Measurements from ENCODE around the gene LRIT2. TPM values are rescaled to one million over a fixed set of nuclear protein-coding genes. Genes with fewer than 3 reads are reported as not detected.

Gene LRIT2
- total RNA-seq, 2 experiments from 2014 or later: not detected

DNA sequence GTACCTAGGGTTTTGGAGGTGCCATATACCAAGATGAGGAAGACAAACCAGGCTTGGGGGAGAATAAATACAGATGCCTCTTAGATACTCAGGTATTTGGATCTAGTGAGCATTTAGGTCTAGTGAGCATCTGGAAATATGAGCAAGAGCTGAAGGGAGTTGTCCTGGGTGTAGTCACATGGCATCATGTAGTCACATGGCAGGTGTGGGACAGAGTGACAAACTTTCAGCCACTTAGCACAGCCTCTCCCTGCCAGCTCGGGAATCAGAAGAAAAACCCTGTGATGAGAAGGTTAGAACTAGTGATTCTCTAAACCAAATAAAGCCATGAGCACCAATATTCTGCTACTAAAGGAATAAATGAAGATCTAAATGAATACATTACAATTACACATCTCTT lies 43.8 kb upstream of the LRIT2 start:
- Histone ChIP-seq H3K79me2 (ENCODE audit: insufficient read depth, low read depth, low read length) (no peaks in the 10 kb centered on the region), H3K9me3 (ENCODE audit: low read length) (no peaks in the 10 kb centered on the region), H3K4me3 (ENCODE audit: low read depth, low read length, poor library complexity, severe bottlenecking) (no peak overlapping the region), H3K4me2 (ENCODE audit: low read length) (no peak overlapping the region), H3K9me2 (ENCODE audit: insufficient read depth, low read length) (no peaks in the 10 kb centered on the region), H3K27ac (ENCODE audit: low read depth, low read length, poor library complexity, severe bottlenecking) (no peak overlapping the region), H4K20me1 (ENCODE audit: insufficient read depth, low read length) (no peaks in the 10 kb centered on the region), H3K4me1 (ENCODE audit: insufficient read depth, low read length, poor library complexity, severe bottlenecking) (no peaks in the 10 kb centered on the region), H3K36me3 (ENCODE audit: insufficient read depth, low read length) (no peaks in the 10 kb centered on the region), H2AFZ (ENCODE audit: low read length) (no peak overlapping the region)
- POLR2A ChIA-PET: no interaction called here
- DNase-seq (ENCODE audit: low spot score): no peak
- TF ChIP-seq, protein P1, sequence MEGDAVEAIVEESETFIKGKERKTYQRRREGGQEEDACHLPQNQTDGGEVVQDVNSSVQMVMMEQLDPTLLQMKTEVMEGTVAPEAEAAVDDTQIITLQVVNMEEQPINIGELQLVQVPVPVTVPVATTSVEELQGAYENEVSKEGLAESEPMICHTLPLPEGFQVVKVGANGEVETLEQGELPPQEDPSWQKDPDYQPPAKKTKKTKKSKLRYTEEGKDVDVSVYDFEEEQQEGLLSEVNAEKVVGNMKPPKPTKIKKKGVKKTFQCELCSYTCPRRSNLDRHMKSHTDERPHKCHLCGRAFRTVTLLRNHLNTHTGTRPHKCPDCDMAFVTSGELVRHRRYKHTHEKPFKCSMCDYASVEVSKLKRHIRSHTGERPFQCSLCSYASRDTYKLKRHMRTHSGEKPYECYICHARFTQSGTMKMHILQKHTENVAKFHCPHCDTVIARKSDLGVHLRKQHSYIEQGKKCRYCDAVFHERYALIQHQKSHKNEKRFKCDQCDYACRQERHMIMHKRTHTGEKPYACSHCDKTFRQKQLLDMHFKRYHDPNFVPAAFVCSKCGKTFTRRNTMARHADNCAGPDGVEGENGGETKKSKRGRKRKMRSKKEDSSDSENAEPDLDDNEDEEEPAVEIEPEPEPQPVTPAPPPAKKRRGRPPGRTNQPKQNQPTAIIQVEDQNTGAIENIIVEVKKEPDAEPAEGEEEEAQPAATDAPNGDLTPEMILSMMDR (conservative IDR thresholded peaks at IDR 0.05; ENCODE audit: low read length): no peak
- TF ChIP-seq EZH2phosphoT487 (IDR thresholded peaks at IDR 0.05; ENCODE audit: borderline replicate concordance, low read depth, low read length): no peak
- CTCF ChIA-PET (ENCODE audit: unreplicated experiment): no interaction called here
- intact Hi-C loops (cut with micrococcal nuclease; ENCODE audit: unreplicated experiment): loop anchor here (5.0 to 10.0 kb wide), 2 partner anchors 83 to 156 kb away; no protein-coding TSS in a partner anchor
- BruUV-seq (replicated peaks): no TSS peak

DNA sequence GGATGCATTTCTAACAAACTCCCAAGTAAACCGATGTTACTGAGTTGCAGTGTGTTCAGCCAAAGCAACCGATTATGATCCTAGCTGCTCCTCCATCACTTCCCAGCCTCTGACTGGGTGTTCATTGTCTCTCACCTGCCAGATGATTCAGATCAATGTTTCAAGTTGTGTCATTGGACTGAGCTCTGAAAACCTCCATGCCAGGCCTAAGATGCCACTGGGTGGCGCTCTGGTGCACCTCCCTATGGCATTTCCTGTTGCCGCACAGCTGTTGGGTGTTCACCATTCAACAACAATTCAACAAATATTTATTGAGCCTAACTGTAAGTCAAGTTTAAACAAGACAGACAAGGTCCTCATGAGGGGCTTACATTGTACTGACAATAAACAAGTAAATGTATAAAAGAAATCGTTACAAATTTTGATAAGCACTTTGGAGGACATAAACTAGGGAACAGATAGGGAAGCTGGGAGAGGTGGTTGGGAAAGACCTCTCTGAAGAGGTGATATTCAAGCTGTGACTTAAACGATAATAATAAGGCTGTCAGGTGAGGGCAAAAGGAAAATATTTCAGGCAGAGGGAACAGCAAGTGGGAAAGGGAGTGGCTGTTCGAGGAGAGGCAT lies 42.3 kb upstream of the LRIT2 start:
- no TSS peak for BruUV-seq (replicated peaks)
- TF ChIP-seq, protein P1 (conservative IDR thresholded peaks at IDR 0.05; ENCODE audit: low read length): peak; percentile 85
- TF ChIP-seq EZH2phosphoT487 (IDR thresholded peaks at IDR 0.05; ENCODE audit: borderline replicate concordance, low read depth, low read length): no peak
- intact Hi-C loops (cut with micrococcal nuclease; ENCODE audit: unreplicated experiment): loop anchor here (5.0 to 10.0 kb wide), 2 partner anchors 85 to 157 kb away; no protein-coding TSS in a partner anchor

GRCh38 chr10:84265418-84265817 lies 40.1 kb upstream of the LRIT2 start:
- H2AFZ ChIP-seq (ENCODE audit: low read length): no peak overlapping the region
- no peaks in the 10 kb centered on the region for H3K4me1 ChIP-seq (ENCODE audit: insufficient read depth, low read length, poor library complexity, severe bottlenecking)
- H3K4me3 ChIP-seq (ENCODE audit: low read depth, low read length, poor library complexity, severe bottlenecking): no peak overlapping the region
- intact Hi-C loops (cut with micrococcal nuclease; ENCODE audit: unreplicated experiment): loop anchor here (2.0 to 10.0 kb wide), 3 partner anchors 87 to 159 kb away; no protein-coding TSS in a partner anchor
- H3K9me2 ChIP-seq (ENCODE audit: insufficient read depth, low read length): no peaks in the 10 kb centered on the region
- ChIA-PET CTCF (ENCODE audit: unreplicated experiment) (no interaction called here), POLR2A (interaction anchor here (1.4 kb wide), 1 partner anchor 106 kb away, joined by 3 read pairs; no protein-coding TSS in a partner anchor)
- TF ChIP-seq EZH2phosphoT487 (IDR thresholded peaks at IDR 0.05; ENCODE audit: borderline replicate concordance, low read depth, low read length): no peak
- TF ChIP-seq, protein P1 (conservative IDR thresholded peaks at IDR 0.05; ENCODE audit: low read length): no peak
- H3K36me3 ChIP-seq (ENCODE audit: insufficient read depth, low read length): no peaks in the 10 kb centered on the region
- no peak overlapping the region for H3K4me2 ChIP-seq (ENCODE audit: low read length)
- no peaks in the 10 kb centered on the region for H3K9me3 ChIP-seq (ENCODE audit: low read length)
- no TSS peak for BruUV-seq (replicated peaks)
- no peak for DNase-seq (ENCODE audit: low spot score)
- H4K20me1 ChIP-seq (ENCODE audit: insufficient read depth, low read length): no peaks in the 10 kb centered on the region
- H3K79me2 ChIP-seq (ENCODE audit: insufficient read depth, low read depth, low read length): no peaks in the 10 kb centered on the region
- no peak overlapping the region for H3K27ac ChIP-seq (ENCODE audit: low read depth, low read length, poor library complexity, severe bottlenecking)

More for the DNA sequence above, 42.3 kb upstream of the LRIT2 start:
- no peaks in the 10 kb centered on the region for H4K20me1 ChIP-seq (ENCODE audit: insufficient read depth, low read length)
- H2AFZ ChIP-seq (ENCODE audit: low read length): no peak overlapping the region
- POLR2A ChIA-PET: interaction anchor here (1.4 to 1.6 kb wide), 2 partner anchors 22 to 270 kb away, joined by 4 to 5 read pairs; no protein-coding TSS in a partner anchor
- no peak overlapping the region for H3K27ac ChIP-seq (ENCODE audit: low read depth, low read length, poor library complexity, severe bottlenecking)
- no peaks in the 10 kb centered on the region for H3K9me2 ChIP-seq (ENCODE audit: insufficient read depth, low read length)
- DNase-seq (ENCODE audit: low spot score): peak; percentile 46
- no peak overlapping the region for H3K4me3 ChIP-seq (ENCODE audit: low read depth, low read length, poor library complexity, severe bottlenecking)
- no peaks in the 10 kb centered on the region for H3K36me3 ChIP-seq (ENCODE audit: insufficient read depth, low read length)
- no peaks in the 10 kb centered on the region for H3K79me2 ChIP-seq (ENCODE audit: insufficient read depth, low read depth, low read length)
- H3K4me1 ChIP-seq (ENCODE audit: insufficient read depth, low read length, poor library complexity, severe bottlenecking): no peaks in the 10 kb centered on the region
- CTCF ChIA-PET (ENCODE audit: unreplicated experiment): interaction anchor here (1.4 kb wide), 1 partner anchor 270 kb away, joined by 5 read pairs; no protein-coding TSS in a partner anchor
- no peaks in the 10 kb centered on the region for H3K9me3 ChIP-seq (ENCODE audit: low read length)
- no peak overlapping the region for H3K4me2 ChIP-seq (ENCODE audit: low read length)
